Measurements from ENCODE around the gene SLC22A12.

- TF ChIP-seq JUN (IDR thresholded peaks at IDR 0.05; ENCODE audit: borderline replicate concordance, insufficient read depth, insufficient read length, low read depth) (no peak), EZH2 (IDR thresholded peaks at IDR 0.05; ENCODE audit: borderline replicate concordance, low read depth, low read length, severe bottlenecking) (no peak), CTCF (IDR thresholded peaks at IDR 0.05; ENCODE audit: extremely low read depth in 1 of 2, insufficient read depth in 1 of 2, low read depth in 1 of 2, low read length in 2 of 2) (no peak), POLR2AphosphoS5 (IDR thresholded peaks at IDR 0.05; ENCODE audit: insufficient read depth, low read depth, low read length) (no peak), POLR2A (IDR thresholded peaks at IDR 0.05; ENCODE audit: low read depth, low read length) (no peak), MYC (IDR thresholded peaks at IDR 0.05; ENCODE audit: low read depth, low read length) (no peak), FOS (IDR thresholded peaks at IDR 0.05; ENCODE audit: borderline replicate concordance, insufficient read depth, low read length) (no peak), MAX (IDR thresholded peaks at IDR 0.05; ENCODE audit: insufficient read depth, insufficient read length) (no peak), GATA2 (IDR thresholded peaks at IDR 0.05; ENCODE audit: insufficient read depth, insufficient read length, low read depth, low read length) (no peak)
Measured at GRCh38 chr11:64608636-64609035, 17.6 kb downstream of the SLC22A12 start.
